Body of pancreas (tissue), 4 donors: ENCODE data around the gene NELFCD. TPM values are rescaled to one million over a fixed set of nuclear protein-coding genes. Genes with fewer than 3 reads are reported as not detected.
A peak's percentile ranks its signal among the peaks of the same experiment; 100 is the strongest.

Source experiments
- ATAC-seq: fragments of 150-250 bp; one replicate; pipeline ENCODE4 v1.9.1; 2016
- DNase-seq, 4 donors: peaks; one replicate each; pipeline ENCODE4 v3.0.0-alpha.2; 2019
- H3K27ac ChIP-seq, 4 donors: fragments of 200-600 bp; sonication (generic); 1 replicate in 3 of 4; 2 replicates in 1 of 4; pipeline versions ENCODE4 v1.5.1 to v1.6.1; 2016 to 2019; ENCODE audit warnings: mild to moderate bottlenecking in 1 of 4, mixed read lengths in 1 of 4, moderate library complexity in 1 of 4
- H3K27me3 ChIP-seq, 2 donors: fragments of 200-600 bp; sonication (generic); one replicate each; pipeline ENCODE4 v1.6.0; 2016; ENCODE audit warnings: mild to moderate bottlenecking in 1 of 2
- H3K36me3 ChIP-seq, 2 donors: fragments of 200-600 bp; sonication (generic); replicated peaks in 1 of 2; 2 replicates each; pipeline ENCODE4 v1.5.1; 2016; ENCODE audit warnings: low read depth in 2 of 2; ENCODE audit not compliant: insufficient read depth in 1 of 2
- H3K4me1 ChIP-seq: fragments of 200-600 bp; sonication (generic); one replicate; pipeline ENCODE4 v1.6.0; 2016
- H3K4me3 ChIP-seq, 2 donors: fragments of 200-600 bp; sonication (generic); 1 replicate in 1 of 2; 2 replicates in 1 of 2; pipeline ENCODE4 v1.5.1; 2016 to 2019
- H3K9me3 ChIP-seq, 3 donors: fragments of 200-600 bp; sonication (generic); 1 replicate in 2 of 3; 2 replicates in 1 of 3; pipeline ENCODE4 v1.5.1; 2016
- CTCF ChIP-seq, 7 experiments: fragments of 450-650 bp in 4 of 7; fragments of 200-600 bp in 3 of 7; sonication (generic) in 3 of 7; IDR thresholded peaks; one replicate each; pipeline ENCODE4 v1.5.1; 2016 to 2019; ENCODE audit warnings: antibody characterized with exemption in 7 of 7
- POLR2A ChIP-seq, 3 donors: fragments of 450-650 bp; IDR thresholded peaks; one replicate each; pipeline ENCODE4 v1.6.1; 2016; ENCODE audit warnings: antibody characterized with exemption in 3 of 3, mild to moderate bottlenecking in 2 of 3
- WGBS, 2 donors: methylation state at CpG; one replicate each; pipeline ENCODE4 v1.1.5; 2017; 5-methylcytosine and 5-hydroxymethylcytosine counted together
- intact Hi-C: fragments of 100-400 bp; cut with DNase I; formaldehyde crosslinking; loops from one replicate; pipeline ENCODE4 v1.15.1; 2023
- total RNA-seq, 2 donors: library from RNA; depleted of rRNA; stranded (reverse); fragments of >200 nt; gene quantifications; one replicate each; pipeline ENCODE4 v1.1.0, GENCODE V29; 2016

Gene NELFCD, protein sequence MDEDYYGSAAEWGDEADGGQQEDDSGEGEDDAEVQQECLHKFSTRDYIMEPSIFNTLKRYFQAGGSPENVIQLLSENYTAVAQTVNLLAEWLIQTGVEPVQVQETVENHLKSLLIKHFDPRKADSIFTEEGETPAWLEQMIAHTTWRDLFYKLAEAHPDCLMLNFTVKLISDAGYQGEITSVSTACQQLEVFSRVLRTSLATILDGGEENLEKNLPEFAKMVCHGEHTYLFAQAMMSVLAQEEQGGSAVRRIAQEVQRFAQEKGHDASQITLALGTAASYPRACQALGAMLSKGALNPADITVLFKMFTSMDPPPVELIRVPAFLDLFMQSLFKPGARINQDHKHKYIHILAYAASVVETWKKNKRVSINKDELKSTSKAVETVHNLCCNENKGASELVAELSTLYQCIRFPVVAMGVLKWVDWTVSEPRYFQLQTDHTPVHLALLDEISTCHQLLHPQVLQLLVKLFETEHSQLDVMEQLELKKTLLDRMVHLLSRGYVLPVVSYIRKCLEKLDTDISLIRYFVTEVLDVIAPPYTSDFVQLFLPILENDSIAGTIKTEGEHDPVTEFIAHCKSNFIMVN
- 10 to 100 TPM; 35.9 to 45.9 TPM for total RNA-seq

DNA sequence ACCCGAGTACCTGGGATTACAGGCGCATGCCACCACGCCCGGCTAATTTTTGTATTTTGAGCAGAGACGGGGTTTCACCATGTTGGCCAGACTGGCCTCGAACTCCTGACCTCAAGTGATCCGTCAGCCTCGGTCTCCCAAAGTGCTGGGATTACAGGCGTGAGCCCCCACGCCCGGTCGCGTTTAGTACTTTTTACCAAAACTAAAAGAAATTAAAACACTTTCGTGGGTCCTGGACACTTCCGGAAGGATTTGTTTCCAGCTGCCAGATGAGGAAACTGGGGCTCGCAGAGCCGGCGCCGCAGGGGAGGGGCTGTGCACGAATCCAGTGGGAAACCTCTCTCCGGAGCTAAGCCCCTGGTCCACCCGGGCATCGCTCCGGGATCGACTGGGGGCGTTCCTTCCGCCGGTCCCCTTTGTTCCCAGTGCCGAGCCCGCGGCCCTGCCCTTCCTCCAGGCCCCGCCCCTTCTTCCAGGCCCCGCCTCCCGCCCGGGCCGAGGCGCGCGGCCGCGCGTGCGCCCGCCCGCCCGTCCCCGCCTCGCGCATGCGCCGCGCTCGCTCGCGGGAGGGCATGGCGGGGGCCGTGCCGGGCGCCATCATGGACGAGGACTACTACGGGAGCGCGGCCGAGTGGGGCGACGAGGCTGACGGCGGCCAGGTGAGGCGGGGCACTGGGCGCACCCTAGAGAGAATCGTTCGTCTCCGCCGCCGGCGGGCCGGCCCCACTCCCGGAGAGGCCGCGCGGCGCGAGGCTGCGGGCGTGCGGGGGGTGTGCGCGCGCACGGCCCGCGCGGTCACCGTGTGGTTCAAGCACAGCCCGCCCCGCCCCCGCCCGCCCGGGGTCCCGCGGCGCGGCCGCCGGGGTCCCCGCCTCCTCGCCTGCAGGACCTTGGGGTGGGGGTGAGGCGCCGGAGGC is at the start of gene NELFCD:
NELFCD (plus strand) TSS at position 546 of the 917 bp plus-strand sequence; CDS start at position 600, 54 bp downstream.
- Histone ChIP-seq H3K36me3 (no peaks in the 10 kb centered on the region), H3K4me1 (peaks cover 24% of the 10 kb centered on the region), H3K4me3 (peak within 1 kb of the TSS; percentile 22 to 33), H3K27ac (peak within 1 kb of the TSS; percentile 37 to 79 (median 69)), H3K27me3 (no peaks in the 10 kb centered on the region), H3K9me3 (no peaks in the 10 kb centered on the region)
- 7 to 52% methylated on average over 11 to 80 of the region's 109 CpGs for WGBS, 2 donors
- intact Hi-C loops = loop anchor here (10.0 kb wide), 1 partner anchor 96 kb away; no protein-coding TSS in a partner anchor
- DNase-seq (peak; percentile 86 to 92 (median 90)), ATAC-seq (peak; percentile 96)
- TF ChIP-seq CTCF (IDR thresholded peaks at IDR 0.05) (no peak), POLR2A (IDR thresholded peaks at IDR 0.05) (peak; percentile 37 to 79 (median 71))

DNA sequence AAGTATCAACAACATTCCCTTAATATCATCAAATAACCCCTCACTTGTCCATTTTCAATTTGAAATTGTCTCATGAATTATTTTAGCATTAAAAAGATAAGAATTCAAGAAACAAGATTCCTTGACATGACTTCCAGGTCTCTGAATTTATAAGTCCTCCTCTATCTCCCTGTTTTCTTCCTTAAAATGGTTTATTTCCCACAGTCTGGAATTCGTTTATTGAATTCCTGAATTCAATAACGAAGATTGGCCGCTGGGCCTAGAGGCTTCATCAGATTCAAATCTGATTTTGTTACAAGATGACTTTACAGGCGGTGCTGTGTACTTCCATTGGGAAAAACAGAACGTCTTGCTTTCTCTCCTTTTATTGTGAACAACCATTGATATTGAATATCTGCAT is 48.9 kb upstream of the NELFCD start:
- no peaks in the 10 kb centered on the region for H3K36me3 ChIP-seq
- 78 to 82% methylated on average over 5 of the region's 5 CpGs for WGBS, 2 donors
- no peak overlapping the region for H3K4me3 ChIP-seq
- TF ChIP-seq CTCF (IDR thresholded peaks at IDR 0.05) = no peak
- H3K4me1 ChIP-seq = no peaks in the 10 kb centered on the region
- DNase-seq = no peak
- intact Hi-C loops = no loop called here
- ATAC-seq = no peak
- no peaks in the 10 kb centered on the region for H3K27me3 ChIP-seq
- H3K27ac ChIP-seq = no peak overlapping the region
- H3K9me3 ChIP-seq = no peaks in the 10 kb centered on the region

DNA sequence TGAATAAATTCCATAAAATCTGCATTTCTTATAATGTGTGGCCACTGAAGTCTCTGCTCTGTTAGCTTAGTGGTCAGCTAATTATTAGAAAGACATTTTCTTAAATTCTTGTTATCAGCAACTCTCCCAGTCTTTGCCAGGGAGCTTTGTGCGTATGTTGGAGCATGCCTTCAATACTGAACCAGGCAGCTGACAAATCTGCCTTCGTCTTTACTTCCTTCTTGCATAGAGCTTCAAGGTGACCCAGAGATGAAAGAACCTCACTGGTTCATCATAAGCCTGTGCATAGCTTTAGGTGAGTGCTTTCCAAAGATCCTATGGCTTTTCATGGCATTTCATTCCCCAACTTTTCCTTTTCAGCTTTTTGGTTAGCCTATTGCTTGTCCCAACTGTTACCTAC is 43.0 kb upstream of the NELFCD start:
- no peak overlapping the region for H3K27ac ChIP-seq
- TF ChIP-seq POLR2A (IDR thresholded peaks at IDR 0.05) (no peak), CTCF (IDR thresholded peaks at IDR 0.05) (no peak)
- no peak for ATAC-seq
- DNase-seq = no peak
- no peak overlapping the region for H3K4me3 ChIP-seq
- intact Hi-C loops = no loop called here
- H3K4me1 ChIP-seq = no peaks in the 10 kb centered on the region
- H3K27me3 ChIP-seq = no peaks in the 10 kb centered on the region
- no peaks in the 10 kb centered on the region for H3K36me3 ChIP-seq
- WGBS, 2 donors = 79 to 81% methylated on average over 2 of the region's 2 CpGs
- H3K9me3 ChIP-seq = no peaks in the 10 kb centered on the region

DNA sequence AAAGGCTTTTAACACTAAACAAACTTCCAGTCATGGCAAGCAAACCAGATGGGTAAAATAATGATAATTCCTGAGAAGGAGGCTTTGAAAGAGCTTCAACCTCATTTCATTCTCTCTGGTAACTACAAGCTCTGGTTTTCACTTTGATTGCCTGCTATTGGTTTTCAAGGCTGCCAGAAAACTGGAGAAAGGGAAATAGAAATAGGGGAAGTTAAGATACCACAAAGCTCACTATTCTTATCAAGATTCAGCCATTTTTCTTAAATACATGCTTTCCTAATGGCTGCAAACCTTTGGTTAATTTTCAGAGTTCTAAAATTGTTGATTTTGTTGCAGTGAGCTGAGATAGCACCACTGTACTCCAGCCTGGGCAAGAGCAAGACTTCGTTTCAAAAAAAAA is 42.5 kb upstream of the NELFCD start:
- Histone ChIP-seq H3K4me1 (no peaks in the 10 kb centered on the region), H3K27me3 (no peaks in the 10 kb centered on the region), H3K27ac (no peak overlapping the region), H3K9me3 (no peaks in the 10 kb centered on the region), H3K36me3 (no peaks in the 10 kb centered on the region), H3K4me3 (no peak overlapping the region)
- 28 to 58% methylated on average over 1 of the region's 1 CpG for WGBS, 2 donors
- DNase-seq (no peak), ATAC-seq (no peak)
- TF ChIP-seq POLR2A (IDR thresholded peaks at IDR 0.05) = no peak
- no peak for TF ChIP-seq CTCF (IDR thresholded peaks at IDR 0.05)
- intact Hi-C loops = no loop called here
